M059J (cell line): Measurements from ENCODE around the gene MRNIP. TPM values are rescaled to one million over a fixed set of nuclear protein-coding genes. Genes with fewer than 3 reads are reported as not detected.
"Not testable (repeated sequence)": the region's sequence is repeated elsewhere in the genome, so short reads cannot be mapped to it uniquely, and the experiment has no call there.

ENCODE experiments used
- DNase-seq: peaks from one replicate; pipeline ENCODE4 v3.0.0-alpha.2; 2012; ENCODE audit warnings: low read depth
- total RNA-seq: library from RNA; depleted of rRNA; stranded (reverse); fragments of >200 nt; shearing (Covaris generic); gene quantifications from 2 replicates; pipeline ENCODE4 v1.2.3, GENCODE V29; 2014

Gene MRNIP
- total RNA-seq, 1 experiment from 2014 or later, result 11.3 TPM

GRCh38 chr5:179839328-179840256 lies 19.0 kb downstream of the MRNIP start:
- DNase-seq, result no peak

GRCh38 chr5:179837076-179838011 lies 21.3 kb downstream of the MRNIP start:
- no peak for DNase-seq

GRCh38 chr5:179836225-179837019 lies 22.2 kb downstream of the MRNIP start:
- peak; percentile 55 for DNase-seq

GRCh38 chr5:179834871-179835270 lies 23.7 kb downstream of the MRNIP start:
- DNase-seq, result not testable (repeated sequence)

- no peak for DNase-seq
Observed at GRCh38 chr5:179834120-179834519, 24.5 kb downstream of the MRNIP start.

- DNase-seq, result no peak
Observed at GRCh38 chr5:179833709-179834070, 24.9 kb downstream of the MRNIP start.

GRCh38 chr5:179833056-179833708 lies 25.4 kb downstream of the MRNIP start:
- DNase-seq, result no peak

GRCh38 chr5:179832039-179832745 lies 26.4 kb downstream of the MRNIP start:
- no peak for DNase-seq

- no peak for DNase-seq
Observed at GRCh38 chr5:179830818-179831468, 27.7 kb downstream of the MRNIP start.

GRCh38 chr5:179829732-179830435 lies 28.7 kb downstream of the MRNIP start:
- no peak for DNase-seq

GRCh38 chr5:179828756-179829421 lies 29.7 kb downstream of the MRNIP start:
- DNase-seq, result no peak

GRCh38 chr5:179827680-179828079 lies 30.9 kb downstream of the MRNIP start:
- DNase-seq, result peak; percentile 68

- no peak for DNase-seq
Observed at GRCh38 chr5:179825655-179826182, 32.9 kb downstream of the MRNIP start.

- no peak for DNase-seq
Observed at GRCh38 chr5:179824745-179825112, 33.9 kb downstream of the MRNIP start.

- DNase-seq, result no peak
Observed at GRCh38 chr5:179823937-179824744, 34.5 kb downstream of the MRNIP start.

GRCh38 chr5:179822444-179822990 lies 36.1 kb downstream of the MRNIP start:
- DNase-seq, result no peak

- DNase-seq, result no peak
Observed at GRCh38 chr5:179822059-179822432, 36.6 kb downstream of the MRNIP start.
